ENCODE measurements around the gene LLGL2.
"Not testable (repeated sequence)": the region's sequence is repeated elsewhere in the genome, so short reads cannot be mapped to it uniquely, and the experiment has no call there.

LLGL2 gene

DNA sequence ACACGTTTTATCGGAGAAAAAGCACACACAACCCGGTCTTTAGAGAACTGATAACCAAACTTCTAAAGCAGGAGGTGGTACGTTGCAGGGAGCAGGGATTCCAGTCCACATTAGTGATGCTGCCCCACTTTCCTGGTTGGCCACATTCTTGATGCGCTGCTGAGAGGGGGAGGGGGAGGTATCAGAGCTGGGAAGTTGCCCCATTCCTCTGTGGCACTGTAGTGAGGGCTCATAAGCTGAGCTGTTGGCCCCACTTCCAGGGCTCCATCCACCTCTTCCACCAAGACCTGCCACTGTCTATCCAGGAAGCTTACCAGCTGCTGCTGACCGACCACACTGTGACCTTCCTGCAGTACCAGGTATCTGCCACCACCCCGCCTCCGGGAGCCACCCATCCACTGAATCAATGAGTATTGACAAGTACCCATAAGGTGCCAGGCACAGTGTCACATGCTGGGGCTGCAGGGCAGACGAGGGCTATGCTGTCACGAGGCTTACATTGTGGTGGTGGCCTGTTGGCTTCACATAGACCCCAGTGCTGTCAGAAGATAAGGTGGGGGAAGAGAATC, 8.1 kb upstream of the LLGL2 start:
- peak overlapping the region; percentile 77 to 83 for H3K4me3 ChIP-seq (replicated peaks in 1 of 2; ENCODE audit: low read depth in 2 of 2, low read length in 2 of 2)
- TF ChIP-seq, protein P1, sequence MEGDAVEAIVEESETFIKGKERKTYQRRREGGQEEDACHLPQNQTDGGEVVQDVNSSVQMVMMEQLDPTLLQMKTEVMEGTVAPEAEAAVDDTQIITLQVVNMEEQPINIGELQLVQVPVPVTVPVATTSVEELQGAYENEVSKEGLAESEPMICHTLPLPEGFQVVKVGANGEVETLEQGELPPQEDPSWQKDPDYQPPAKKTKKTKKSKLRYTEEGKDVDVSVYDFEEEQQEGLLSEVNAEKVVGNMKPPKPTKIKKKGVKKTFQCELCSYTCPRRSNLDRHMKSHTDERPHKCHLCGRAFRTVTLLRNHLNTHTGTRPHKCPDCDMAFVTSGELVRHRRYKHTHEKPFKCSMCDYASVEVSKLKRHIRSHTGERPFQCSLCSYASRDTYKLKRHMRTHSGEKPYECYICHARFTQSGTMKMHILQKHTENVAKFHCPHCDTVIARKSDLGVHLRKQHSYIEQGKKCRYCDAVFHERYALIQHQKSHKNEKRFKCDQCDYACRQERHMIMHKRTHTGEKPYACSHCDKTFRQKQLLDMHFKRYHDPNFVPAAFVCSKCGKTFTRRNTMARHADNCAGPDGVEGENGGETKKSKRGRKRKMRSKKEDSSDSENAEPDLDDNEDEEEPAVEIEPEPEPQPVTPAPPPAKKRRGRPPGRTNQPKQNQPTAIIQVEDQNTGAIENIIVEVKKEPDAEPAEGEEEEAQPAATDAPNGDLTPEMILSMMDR (IDR thresholded peaks at IDR 0.05; ENCODE audit: low read depth, low read length), result no peak
- DNase-seq (ENCODE audit: low read depth in 2 of 2), result no peak

- DNase-seq (ENCODE audit: low read depth in 2 of 2), result no peak
- H3K4me3 ChIP-seq (replicated peaks in 1 of 2; ENCODE audit: low read depth in 2 of 2, low read length in 2 of 2), result no peak overlapping the region
- TF ChIP-seq, protein P1 (IDR thresholded peaks at IDR 0.05; ENCODE audit: low read depth, low read length), result no peak
Measured at GRCh38 chr17:75518201-75518600, 7.3 kb upstream of the LLGL2 start.

GRCh38 chr17:75518983-75519537, 6.4 kb upstream of the LLGL2 start:
- H3K4me3 ChIP-seq (replicated peaks in 1 of 2; ENCODE audit: low read depth in 2 of 2, low read length in 2 of 2), result no peak overlapping the region

GRCh38 chr17:75520413-75520812, 5.1 kb upstream of the LLGL2 start:
- DNase-seq (ENCODE audit: low read depth in 2 of 2); H3K4me3 ChIP-seq (replicated peaks in 1 of 2; ENCODE audit: low read depth in 2 of 2, low read length in 2 of 2): not testable (repeated sequence)

More at GRCh38 chr17:75518983-75519537, 6.4 kb upstream of the LLGL2 start:
- TF ChIP-seq, protein P1 (IDR thresholded peaks at IDR 0.05; ENCODE audit: low read depth, low read length), result no peak
- no peak for DNase-seq (ENCODE audit: low read depth in 2 of 2)

- no peak for DNase-seq (ENCODE audit: low read depth in 2 of 2)
- no peak overlapping the region for H3K4me3 ChIP-seq (replicated peaks in 1 of 2; ENCODE audit: low read depth in 2 of 2, low read length in 2 of 2)
- TF ChIP-seq, protein P1 (IDR thresholded peaks at IDR 0.05; ENCODE audit: low read depth, low read length), result no peak
Measured at GRCh38 chr17:75521290-75521689, 4.2 kb upstream of the LLGL2 start.

- no peak overlapping the region for H3K4me3 ChIP-seq (replicated peaks in 1 of 2; ENCODE audit: low read depth in 2 of 2, low read length in 2 of 2)
- TF ChIP-seq, protein P1 (IDR thresholded peaks at IDR 0.05; ENCODE audit: low read depth, low read length), result no peak
- peak in 1 of 2 donors; percentile 22 for DNase-seq (ENCODE audit: low read depth in 2 of 2)
Measured at GRCh38 chr17:75521951-75522727, 3.4 kb upstream of the LLGL2 start.

DNA sequence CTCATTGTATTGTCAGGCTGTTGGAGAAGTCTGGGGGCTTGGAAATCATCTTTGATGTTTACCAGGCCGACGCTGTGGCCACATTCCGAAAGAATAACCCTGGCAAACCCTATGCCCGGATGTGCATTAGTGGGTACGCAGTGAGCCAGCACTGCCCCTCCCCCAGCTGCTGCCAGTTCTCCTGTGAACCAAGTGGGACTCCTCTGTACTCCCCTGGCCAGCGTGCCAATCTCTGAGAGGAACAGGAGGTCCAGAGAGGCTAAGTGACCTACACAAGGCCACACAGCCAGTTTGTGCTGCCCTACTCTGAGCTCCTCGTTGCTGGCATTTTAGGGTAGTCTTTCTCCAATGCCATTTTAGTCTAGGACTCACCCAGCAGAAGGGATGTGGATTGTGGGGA, 1.9 kb upstream of the LLGL2 start:
- TF ChIP-seq, protein P1 (IDR thresholded peaks at IDR 0.05; ENCODE audit: low read depth, low read length), result no peak
- H3K4me3 ChIP-seq (replicated peaks in 1 of 2; ENCODE audit: low read depth in 2 of 2, low read length in 2 of 2), result no peak overlapping the region
- no peak for DNase-seq (ENCODE audit: low read depth in 2 of 2)

Measured in cardiac fibroblast (primary cell).